ENCODE measurements around the gene KLK14.
A peak's percentile ranks its signal among the peaks of the same experiment; 100 is the strongest.

Gene KLK14

GRCh38 chr19:51108805-51109146 lies 26.1 kb upstream of the KLK14 start:
- no peak overlapping the region for H3K27ac ChIP-seq
- DNase-seq (ENCODE audit: low read depth, low spot score) = no peak

GRCh38 chr19:51108066-51108804 lies 25.5 kb upstream of the KLK14 start, which contains the start of gene CTU1:
Gene CTU1, minus strand, starts transcription at chr19:51108409. Its CDS starts 3,840 bp downstream, at chr19:51104569.
- peak within 1 kb of the TSS; percentile 45 for H3K27ac ChIP-seq
- peak; percentile 98 for DNase-seq (ENCODE audit: low read depth, low spot score)

GRCh38 chr19:51107406-51108065 lies 24.8 kb upstream of the KLK14 start:
- DNase-seq (ENCODE audit: low read depth, low spot score) = no peak
- H3K27ac ChIP-seq = peak overlapping the region; percentile 45

GRCh38 chr19:51103926-51104341 lies 21.2 kb upstream of the KLK14 start:
- H3K27ac ChIP-seq = no peak overlapping the region
- no peak for DNase-seq (ENCODE audit: low read depth, low spot score)

- DNase-seq (ENCODE audit: low read depth, low spot score) = no peak
- H3K27ac ChIP-seq = no peak overlapping the region
Measured at GRCh38 chr19:51102991-51103390, 20.3 kb upstream of the KLK14 start.

- DNase-seq (ENCODE audit: low read depth, low spot score) = no peak
Measured at GRCh38 chr19:51101171-51101865, 18.6 kb upstream of the KLK14 start.

GRCh38 chr19:51100601-51101000 lies 17.9 kb upstream of the KLK14 start:
- no peak for DNase-seq (ENCODE audit: low read depth, low spot score)
- H3K27ac ChIP-seq = no peak overlapping the region

More at GRCh38 chr19:51101171-51101865, 18.6 kb upstream of the KLK14 start:
- H3K27ac ChIP-seq = no peak overlapping the region

GRCh38 chr19:51099047-51099382 lies 16.3 kb upstream of the KLK14 start:
- DNase-seq (ENCODE audit: low read depth, low spot score) = no peak
- H3K27ac ChIP-seq = no peak overlapping the region

GRCh38 chr19:51098365-51099046 lies 15.8 kb upstream of the KLK14 start:
- DNase-seq (ENCODE audit: low read depth, low spot score) = no peak
- no peak overlapping the region for H3K27ac ChIP-seq

- no peak for DNase-seq (ENCODE audit: low read depth, low spot score)
- H3K27ac ChIP-seq = no peak overlapping the region
Measured at GRCh38 chr19:51097796-51098195, 15.1 kb upstream of the KLK14 start.

- H3K27ac ChIP-seq = peak overlapping the region; percentile 68
- peak; percentile 66 for DNase-seq (ENCODE audit: low read depth, low spot score)
Measured at GRCh38 chr19:51097166-51097738, 14.6 kb upstream of the KLK14 start.

- DNase-seq (ENCODE audit: low read depth, low spot score) = no peak
- peak overlapping the region; percentile 68 for H3K27ac ChIP-seq
Measured at GRCh38 chr19:51096473-51097165, 13.9 kb upstream of the KLK14 start.

GRCh38 chr19:51094696-51095279 lies 12.1 kb upstream of the KLK14 start:
- peak overlapping the region; percentile 81 for H3K27ac ChIP-seq
- DNase-seq (ENCODE audit: low read depth, low spot score) = no peak

GRCh38 chr19:51093510-51094345 lies 11.0 kb upstream of the KLK14 start:
- DNase-seq (ENCODE audit: low read depth, low spot score) = peak; percentile 33
- peak overlapping the region; percentile 81 for H3K27ac ChIP-seq

GRCh38 chr19:51093101-51093500 lies 10.4 kb upstream of the KLK14 start:
- no peak for DNase-seq (ENCODE audit: low read depth, low spot score)
- H3K27ac ChIP-seq = peak overlapping the region; percentile 81

- DNase-seq (ENCODE audit: low read depth, low spot score) = no peak
- peak overlapping the region; percentile 81 for H3K27ac ChIP-seq
Measured at GRCh38 chr19:51091895-51092873, 9.5 kb upstream of the KLK14 start.

GRCh38 chr19:51091126-51091525 lies 8.4 kb upstream of the KLK14 start:
- DNase-seq (ENCODE audit: low read depth, low spot score) = no peak
- H3K27ac ChIP-seq = no peak overlapping the region

Measured in epithelial cell of prostate (primary cell).